Activated naive CD4-positive, alpha-beta T cell treated with anti-CD3 and anti-CD28 coated beads, Interleukin-2, amount 50 U/mL, for 24 hours (primary cell): ENCODE measurements around the gene EVI5.
A peak's percentile ranks its signal among the peaks of the same experiment; 100 is the strongest.

ENCODE experiments used
- H3K27ac Mint-ChIP-seq: one replicate; pipeline ENCODE4 v1.8.0; 2021; ENCODE audit warnings: mild to moderate bottlenecking, mixed read lengths
- H3K27me3 Mint-ChIP-seq: one replicate; pipeline ENCODE4 v1.8.0; 2021; ENCODE audit warnings: mixed read lengths
- H3K36me3 Mint-ChIP-seq: one replicate; pipeline ENCODE4 v1.8.0; 2021; ENCODE audit warnings: mixed read lengths
- H3K4me1 Mint-ChIP-seq: one replicate; pipeline ENCODE4 v1.8.0; 2021; ENCODE audit warnings: mixed read lengths
- H3K4me3 Mint-ChIP-seq: one replicate; pipeline ENCODE4 v1.8.0; 2021; ENCODE audit warnings: mild to moderate bottlenecking, mixed read lengths
- H3K9me3 Mint-ChIP-seq: one replicate; pipeline ENCODE4 v1.8.0; 2021; ENCODE audit warnings: mixed read lengths

The EVI5 gene

GRCh38 chr1:92511541-92511940 is 273.4 kb downstream of the EVI5 start:
- Mint-ChIP-seq H3K9me3 (no peaks in the 10 kb centered on the region), H3K4me1 (peaks cover 10% of the 10 kb centered on the region), H3K36me3 (peaks cover 9% of the 10 kb centered on the region), H3K4me3 (no peak overlapping the region), H3K27me3 (no peaks in the 10 kb centered on the region), H3K27ac (no peak overlapping the region)

GRCh38 chr1:92509619-92510018 is 275.3 kb downstream of the EVI5 start:
- no peak overlapping the region for H3K27ac Mint-ChIP-seq
- no peak overlapping the region for H3K4me3 Mint-ChIP-seq
- H3K36me3 Mint-ChIP-seq = peaks cover 4% of the 10 kb centered on the region
- H3K27me3 Mint-ChIP-seq = no peaks in the 10 kb centered on the region
- H3K9me3 Mint-ChIP-seq = no peaks in the 10 kb centered on the region
- peaks cover 8% of the 10 kb centered on the region for H3K4me1 Mint-ChIP-seq

- peak overlapping the region; percentile 53 for H3K27ac Mint-ChIP-seq
- H3K27me3 Mint-ChIP-seq = no peaks in the 10 kb centered on the region
These were observed 279.8 kb downstream of the EVI5 start for GRCh38 chr1:92505015-92505692.

GRCh38 chr1:92504291-92505014 is 280.5 kb downstream of the EVI5 start:
- Mint-ChIP-seq H3K9me3 (no peaks in the 10 kb centered on the region), H3K4me1 (peaks cover 33% of the 10 kb centered on the region), H3K36me3 (no peaks in the 10 kb centered on the region), H3K27ac (peak overlapping the region; percentile 43), H3K4me3 (no peak overlapping the region), H3K27me3 (no peaks in the 10 kb centered on the region)

More at GRCh38 chr1:92505015-92505692, 279.8 kb downstream of the EVI5 start:
- Mint-ChIP-seq H3K9me3 (no peaks in the 10 kb centered on the region), H3K4me1 (peaks cover 33% of the 10 kb centered on the region), H3K4me3 (no peak overlapping the region), H3K36me3 (peaks cover 1% of the 10 kb centered on the region)

- H3K27ac Mint-ChIP-seq = no peak overlapping the region
- no peaks in the 10 kb centered on the region for H3K27me3 Mint-ChIP-seq
- H3K4me3 Mint-ChIP-seq = no peak overlapping the region
- H3K4me1 Mint-ChIP-seq = peaks cover 33% of the 10 kb centered on the region
- H3K36me3 Mint-ChIP-seq = no peaks in the 10 kb centered on the region
- H3K9me3 Mint-ChIP-seq = no peaks in the 10 kb centered on the region
These were observed 281.0 kb downstream of the EVI5 start for GRCh38 chr1:92503926-92504285.

- Mint-ChIP-seq H3K27ac (no peak overlapping the region), H3K36me3 (no peaks in the 10 kb centered on the region), H3K4me3 (no peak overlapping the region), H3K4me1 (peaks cover 36% of the 10 kb centered on the region), H3K9me3 (no peaks in the 10 kb centered on the region), H3K27me3 (no peaks in the 10 kb centered on the region)
These were observed 281.6 kb downstream of the EVI5 start for GRCh38 chr1:92503043-92503925.

GRCh38 chr1:92502247-92502646 is 282.7 kb downstream of the EVI5 start:
- H3K4me1 Mint-ChIP-seq = peaks cover 39% of the 10 kb centered on the region
- no peak overlapping the region for H3K27ac Mint-ChIP-seq
- H3K27me3 Mint-ChIP-seq = no peaks in the 10 kb centered on the region
- H3K36me3 Mint-ChIP-seq = no peaks in the 10 kb centered on the region
- H3K4me3 Mint-ChIP-seq = no peak overlapping the region
- no peaks in the 10 kb centered on the region for H3K9me3 Mint-ChIP-seq

GRCh38 chr1:92500552-92500951 is 284.4 kb downstream of the EVI5 start:
- peaks cover 42% of the 10 kb centered on the region for H3K4me1 Mint-ChIP-seq
- H3K27ac Mint-ChIP-seq = no peak overlapping the region
- H3K36me3 Mint-ChIP-seq = no peaks in the 10 kb centered on the region
- H3K9me3 Mint-ChIP-seq = no peaks in the 10 kb centered on the region
- H3K27me3 Mint-ChIP-seq = no peaks in the 10 kb centered on the region
- H3K4me3 Mint-ChIP-seq = no peak overlapping the region

GRCh38 chr1:92495392-92496063 is 289.4 kb downstream of the EVI5 start:
- Mint-ChIP-seq H3K27me3 (no peaks in the 10 kb centered on the region), H3K27ac (peak overlapping the region; percentile 30), H3K4me1 (peaks cover 39% of the 10 kb centered on the region), H3K4me3 (no peak overlapping the region), H3K9me3 (no peaks in the 10 kb centered on the region), H3K36me3 (no peaks in the 10 kb centered on the region)

GRCh38 chr1:92494485-92495141 is 290.3 kb downstream of the EVI5 start:
- Mint-ChIP-seq H3K4me3 (no peak overlapping the region), H3K36me3 (no peaks in the 10 kb centered on the region), H3K9me3 (no peaks in the 10 kb centered on the region), H3K27me3 (no peaks in the 10 kb centered on the region), H3K27ac (no peak overlapping the region), H3K4me1 (peaks cover 42% of the 10 kb centered on the region)

- H3K9me3 Mint-ChIP-seq = no peaks in the 10 kb centered on the region
- peaks cover 50% of the 10 kb centered on the region for H3K4me1 Mint-ChIP-seq
- H3K27me3 Mint-ChIP-seq = no peaks in the 10 kb centered on the region
- H3K4me3 Mint-ChIP-seq = no peak overlapping the region
- H3K36me3 Mint-ChIP-seq = no peaks in the 10 kb centered on the region
- H3K27ac Mint-ChIP-seq = no peak overlapping the region
These were observed 291.8 kb downstream of the EVI5 start for GRCh38 chr1:92493139-92493538.

GRCh38 chr1:92488832-92489231 is 296.1 kb downstream of the EVI5 start:
- H3K4me1 Mint-ChIP-seq = peaks cover 44% of the 10 kb centered on the region
- no peaks in the 10 kb centered on the region for H3K27me3 Mint-ChIP-seq
- H3K4me3 Mint-ChIP-seq = no peak overlapping the region
- peaks cover 3% of the 10 kb centered on the region for H3K36me3 Mint-ChIP-seq
- peak overlapping the region; percentile 80 for H3K27ac Mint-ChIP-seq
- no peaks in the 10 kb centered on the region for H3K9me3 Mint-ChIP-seq

GRCh38 chr1:92488416-92488815 is 296.5 kb downstream of the EVI5 start:
- Mint-ChIP-seq H3K27me3 (no peaks in the 10 kb centered on the region), H3K36me3 (peaks cover 3% of the 10 kb centered on the region), H3K9me3 (no peaks in the 10 kb centered on the region), H3K4me1 (peaks cover 44% of the 10 kb centered on the region), H3K27ac (peak overlapping the region; percentile 80), H3K4me3 (peak overlapping the region; percentile 46)

GRCh38 chr1:92487078-92487605 is 297.8 kb downstream of the EVI5 start:
- Mint-ChIP-seq H3K4me3 (peak overlapping the region; percentile 96), H3K9me3 (no peaks in the 10 kb centered on the region), H3K27ac (peak overlapping the region; percentile 51), H3K27me3 (no peaks in the 10 kb centered on the region), H3K36me3 (peaks cover 7% of the 10 kb centered on the region), H3K4me1 (peaks cover 49% of the 10 kb centered on the region)
